ENCODE data around the gene HNRNPUL1. TPM values are rescaled to one million over a fixed set of nuclear protein-coding genes. Genes with fewer than 3 reads are reported as not detected.

Gene HNRNPUL1
- total and polyA plus RNA-seq, 2 donors (not counting 1 experiment from before 2014, with no cell fraction given) = 60.7 to 273 TPM

DNA sequence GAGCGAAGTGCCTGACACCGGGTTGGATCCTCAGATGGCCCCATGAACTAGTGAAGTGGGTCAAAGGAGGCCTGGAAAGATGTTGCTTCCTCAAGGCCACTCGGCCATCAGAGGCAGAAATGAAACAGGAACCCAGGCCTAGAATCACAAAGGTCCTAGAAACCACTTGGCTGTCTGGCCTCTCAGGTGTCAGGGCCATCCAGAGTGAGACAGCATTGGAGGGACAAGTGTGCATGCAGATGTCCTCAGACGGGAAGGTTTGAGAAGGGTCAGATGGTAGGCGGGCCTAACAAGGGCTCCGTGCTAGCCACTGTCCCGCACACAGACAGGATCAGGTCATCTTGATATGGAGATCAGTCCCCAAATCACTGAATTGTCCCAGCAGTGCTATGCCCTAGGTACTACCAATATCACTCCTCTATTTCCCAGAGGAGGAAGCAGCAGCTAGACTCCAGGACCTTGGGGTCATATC lies 60.1 kb downstream of the HNRNPUL1 start:
- no peak for ATAC-seq (ENCODE audit: low read depth)
- peaks cover 51 to 78% of the 10 kb centered on the region in 2 donors for H3K4me1 ChIP-seq (ENCODE audit: control insufficient read depth in 2 of 2, insufficient read depth in 2 of 2, low read length in 2 of 2)
- no peaks in the 10 kb centered on the region for H3K79me2 ChIP-seq (ENCODE audit: control insufficient read depth, insufficient read depth, low read length)
- H4K20me1 ChIP-seq (ENCODE audit: control insufficient read depth, insufficient read depth, low read length, poor library complexity, severe bottlenecking) = peaks cover 11% of the 10 kb centered on the region
- WGBS (ENCODE audit: insufficient coverage) = 84% methylated on average over 7 of the region's 7 CpGs
- peak overlapping the region; percentile 76 to 97 for H3K27ac ChIP-seq (ENCODE audit: low read length in 2 of 2)
- Mint-ChIP-seq H3K9me3 (ENCODE audit: insufficient read depth) (no peaks in the 10 kb centered on the region), H3K27ac (peak overlapping the region; percentile 93), H3K4me3 (peak overlapping the region; percentile 40), H3K4me1 (peaks cover 68% of the 10 kb centered on the region), H3K27me3 (no peaks in the 10 kb centered on the region)
- ChIA-PET CTCF (interaction anchor here (0.8 to 9.7 kb wide), 2 partner anchors 15 to 30 kb away, joined by 3 to 130 read pairs; partner anchors contain the start of gene TGFB1), POLR2A (interaction anchor here (5.3 kb wide), 1 partner anchor 29 kb away, joined by 69 read pairs; the partner anchor contains the start of gene TGFB1)
- DNase-seq = peak; percentile 50
- TF ChIP-seq, protein P1, sequence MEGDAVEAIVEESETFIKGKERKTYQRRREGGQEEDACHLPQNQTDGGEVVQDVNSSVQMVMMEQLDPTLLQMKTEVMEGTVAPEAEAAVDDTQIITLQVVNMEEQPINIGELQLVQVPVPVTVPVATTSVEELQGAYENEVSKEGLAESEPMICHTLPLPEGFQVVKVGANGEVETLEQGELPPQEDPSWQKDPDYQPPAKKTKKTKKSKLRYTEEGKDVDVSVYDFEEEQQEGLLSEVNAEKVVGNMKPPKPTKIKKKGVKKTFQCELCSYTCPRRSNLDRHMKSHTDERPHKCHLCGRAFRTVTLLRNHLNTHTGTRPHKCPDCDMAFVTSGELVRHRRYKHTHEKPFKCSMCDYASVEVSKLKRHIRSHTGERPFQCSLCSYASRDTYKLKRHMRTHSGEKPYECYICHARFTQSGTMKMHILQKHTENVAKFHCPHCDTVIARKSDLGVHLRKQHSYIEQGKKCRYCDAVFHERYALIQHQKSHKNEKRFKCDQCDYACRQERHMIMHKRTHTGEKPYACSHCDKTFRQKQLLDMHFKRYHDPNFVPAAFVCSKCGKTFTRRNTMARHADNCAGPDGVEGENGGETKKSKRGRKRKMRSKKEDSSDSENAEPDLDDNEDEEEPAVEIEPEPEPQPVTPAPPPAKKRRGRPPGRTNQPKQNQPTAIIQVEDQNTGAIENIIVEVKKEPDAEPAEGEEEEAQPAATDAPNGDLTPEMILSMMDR (IDR thresholded peaks at IDR 0.05) = no peak
- TF ChIP-seq EZH2 (IDR thresholded peaks at IDR 0.05; ENCODE audit: borderline replicate concordance, insufficient read depth, low read depth, low read length, poor library complexity, severe bottlenecking) = no peak
- peaks cover 0 to 54% of the 10 kb centered on the region in 2 experiments for H3K36me3 ChIP-seq (replicated peaks in 1 of 2; ENCODE audit: control extremely low read depth in 1 of 2, control insufficient read depth in 1 of 2, extremely low read depth in 1 of 2, insufficient read depth in 2 of 2, low read length in 1 of 2)
- no peaks in the 10 kb centered on the region for H3K9me3 ChIP-seq (ENCODE audit: control extremely low read depth in 1 of 3, control insufficient read depth in 2 of 3, insufficient read depth in 1 of 3, low read length in 2 of 3)
- H2AFZ ChIP-seq (ENCODE audit: insufficient read depth, low read depth, low read length, poor library complexity, severe bottlenecking) = no peak overlapping the region
- no peak overlapping the region for H3K4me3 ChIP-seq (ENCODE audit: control extremely low read depth in 1 of 5, extremely low read depth in 1 of 5, insufficient read depth in 1 of 5, low read depth in 2 of 5, low read length in 4 of 5)
- intact Hi-C loops (cut with micrococcal nuclease) = loop anchor here (10.0 kb wide), 1 partner anchor 241 kb away; no protein-coding TSS in a partner anchor
- H3K27me3 ChIP-seq (replicated peaks in 1 of 4; ENCODE audit: control extremely low read depth in 1 of 4, control insufficient read depth in 3 of 4, insufficient read depth in 4 of 4, low read length in 3 of 4) = no peaks in the 10 kb centered on the region
- H3K4me2 ChIP-seq (replicated peaks; ENCODE audit: low read depth, low read length, poor library complexity, severe bottlenecking) = peak overlapping the region; percentile 92
- no peak overlapping the region for H3K9ac ChIP-seq (ENCODE audit: low read length)

Data from B cell (primary cell).